K562 treated with DMSO at 1 percent for 48 hours (cell line): ENCODE results near the gene IGSF11. TPM values are rescaled to one million over a fixed set of nuclear protein-coding genes. Genes with fewer than 3 reads are reported as not detected.

ENCODE experiments used
- total RNA-seq: library from RNA; unstranded; fragments of 300-600 nt; gene quantifications from 2 replicates; pipeline ENCODE4 v1.2.3, GENCODE V29; 2022; ENCODE audit warnings: low replicate concordance; ENCODE audit errors: extremely low read depth

Gene IGSF11
- total RNA-seq = not detected in 2 replicates

GRCh38 chr3:119034256-119035013 is at the start of gene IGSF11:
Gene IGSF11, minus strand, starts transcription at chr3:119034846. Its CDS starts 264 bp downstream, at chr3:119034582.

Other genes starting within 250 kb of the IGSF11 start
- not detected in 2 replicates for gene TEX55, start 111.3 kb upstream of the IGSF11 start, total RNA-seq
- not detected in 2 replicates for gene UPK1B, start 138.8 kb upstream of the IGSF11 start, total RNA-seq
- not detected in 2 replicates for gene B4GALT4, start 206.0 kb upstream of the IGSF11 start, total RNA-seq